Activated CD4-positive, CD25-positive, alpha-beta regulatory T cell treated with anti-CD3 and anti-CD28 coated beads, Interleukin-2, amount 50 U/mL, for 16 hours (primary cell): Measurements from ENCODE around the gene U2SURP.
"Not testable (repeated sequence)": the region's sequence is repeated elsewhere in the genome, so short reads cannot be mapped to it uniquely, and the experiment has no call there.

Experiments
- DNase-seq: peaks from one replicate; pipeline ENCODE4 v3.0.0-alpha.2; 2020; ENCODE audit warnings: low read depth, low spot score

The U2SURP gene

DNA sequence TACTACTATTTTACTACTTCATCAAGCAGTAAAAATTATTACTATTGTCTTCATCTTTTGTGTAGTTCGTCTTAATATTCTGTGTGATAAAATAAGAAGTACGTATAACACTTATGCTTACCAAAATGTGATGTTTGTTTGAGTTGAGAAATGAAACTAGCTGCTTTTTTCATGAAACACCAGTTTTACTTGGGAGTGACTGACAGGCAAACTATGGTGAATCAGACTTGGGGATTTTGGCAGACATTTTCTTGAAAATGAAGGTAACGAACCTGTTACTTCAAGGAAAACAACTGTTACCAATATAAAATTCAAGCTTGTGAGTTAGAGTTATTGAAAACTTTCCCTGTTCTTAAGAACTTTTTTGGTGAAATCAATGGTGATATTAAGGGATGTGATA lies 10.3 kb downstream of the U2SURP start:
- DNase-seq = no peak

DNA sequence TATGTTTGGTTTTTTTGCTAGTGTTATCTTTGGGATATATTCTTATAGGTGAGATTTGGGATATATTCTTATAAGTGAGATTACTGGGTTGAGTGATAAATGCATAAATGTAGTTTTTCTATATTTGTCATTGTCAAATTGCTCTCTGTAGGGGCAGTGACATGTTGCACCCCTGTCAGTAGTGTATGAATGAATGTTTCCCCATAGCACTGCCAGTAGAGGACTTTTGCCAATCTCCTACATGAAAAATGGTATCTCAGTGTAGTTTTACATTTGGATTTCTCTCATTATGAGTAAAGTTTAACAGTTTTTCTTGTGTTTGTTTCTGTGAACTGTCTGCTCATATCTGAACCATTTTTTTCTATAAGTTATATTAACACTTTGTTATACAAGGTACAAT lies 13.6 kb downstream of the U2SURP start:
- DNase-seq = no peak

DNA sequence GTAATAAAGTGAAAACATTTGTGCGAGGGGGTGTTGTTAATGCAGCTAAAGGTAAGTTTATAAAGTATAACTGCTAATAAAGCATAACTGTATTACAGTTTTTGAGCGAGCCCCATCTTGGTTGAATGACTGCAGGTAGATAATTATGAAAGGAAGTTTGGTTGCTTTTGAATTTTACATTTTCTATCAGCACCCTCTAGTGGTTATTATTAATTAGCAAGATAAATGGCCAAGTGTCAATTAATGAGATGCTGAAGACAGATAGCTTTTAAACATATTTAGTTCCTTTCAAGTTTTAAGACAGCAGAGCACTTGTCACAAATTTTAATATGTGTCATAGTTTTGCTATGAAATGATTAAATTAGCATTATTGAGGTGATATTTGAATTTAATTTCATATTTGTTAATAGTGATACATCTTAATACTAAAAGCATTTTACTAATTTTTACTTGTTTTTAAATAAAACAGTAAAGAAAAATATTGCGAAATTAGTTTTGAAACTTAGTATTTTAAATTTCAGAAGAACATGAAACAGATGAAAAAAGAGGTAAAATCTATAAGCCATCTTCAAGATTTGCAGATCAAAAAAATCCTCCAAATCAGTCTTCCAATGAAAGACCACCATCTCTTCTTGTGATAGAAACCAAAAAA lies 15.1 kb downstream of the U2SURP start:
- no peak for DNase-seq

- no peak for DNase-seq
Observed at GRCh38 chr3:143024351-143024960, 23.1 kb downstream of the U2SURP start.

DNA sequence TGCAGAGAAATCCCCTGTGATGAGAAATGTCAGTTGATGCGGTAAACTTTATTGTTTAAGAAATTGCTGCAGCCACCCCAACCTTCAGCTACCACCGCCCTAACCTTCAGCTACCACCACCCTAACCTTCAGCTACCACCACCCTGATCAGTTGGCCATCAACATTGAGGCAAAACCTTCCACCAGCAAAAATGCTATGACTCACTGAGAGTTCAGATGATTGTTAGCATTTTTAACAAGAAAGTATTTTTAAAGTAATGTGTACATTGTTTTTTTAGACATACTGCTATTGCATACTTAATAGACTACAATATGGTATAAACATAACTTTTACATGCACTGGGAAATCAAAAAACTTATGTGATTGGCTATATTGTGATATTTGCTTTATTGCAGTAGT lies 30.0 kb downstream of the U2SURP start:
- no peak for DNase-seq

- not testable (repeated sequence) for DNase-seq
Observed at GRCh38 chr3:143031796-143032387, 30.5 kb downstream of the U2SURP start.

DNA sequence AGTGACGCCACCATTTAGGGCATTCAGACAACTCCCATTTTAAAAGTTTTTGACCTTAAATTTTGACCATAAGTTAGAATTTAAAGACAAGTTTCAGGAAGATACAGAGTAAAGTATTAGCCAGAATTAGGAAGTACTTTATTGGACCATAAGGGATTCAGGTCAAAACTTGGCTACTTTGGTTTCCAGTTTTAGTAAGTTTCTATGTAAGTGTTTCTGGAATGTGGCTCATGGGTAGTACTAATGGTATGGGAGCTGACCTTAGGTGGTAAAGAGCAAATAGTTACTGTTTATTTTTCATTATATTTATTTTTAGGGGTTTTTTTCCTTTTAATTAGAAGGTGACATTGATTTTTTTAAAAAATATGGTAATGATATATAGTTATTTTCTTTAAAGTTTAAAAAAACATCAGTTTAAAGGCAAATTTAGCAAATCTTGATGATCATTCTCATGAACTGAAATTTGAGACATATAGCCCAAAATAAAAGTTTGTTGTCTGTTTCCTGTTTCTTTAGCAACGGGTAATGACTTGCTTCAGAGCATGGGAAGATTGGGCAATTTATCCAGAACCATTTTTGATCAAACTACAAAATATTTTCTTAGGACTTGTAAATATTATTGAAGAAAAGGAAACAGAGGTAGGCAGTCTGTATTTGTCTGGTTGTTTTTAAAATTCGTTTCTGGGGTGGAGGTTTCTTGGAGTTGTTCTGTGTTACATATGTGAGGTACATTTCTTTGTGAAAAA lies 34.3 kb downstream of the U2SURP start:
- no peak for DNase-seq

- no peak for DNase-seq
Observed at GRCh38 chr3:143036557-143036956, 35.2 kb downstream of the U2SURP start.

- no peak for DNase-seq
Observed at GRCh38 chr3:143037867-143038266, 36.5 kb downstream of the U2SURP start.

- no peak for DNase-seq
Observed at GRCh38 chr3:143040261-143040879, 39.0 kb downstream of the U2SURP start.

DNA sequence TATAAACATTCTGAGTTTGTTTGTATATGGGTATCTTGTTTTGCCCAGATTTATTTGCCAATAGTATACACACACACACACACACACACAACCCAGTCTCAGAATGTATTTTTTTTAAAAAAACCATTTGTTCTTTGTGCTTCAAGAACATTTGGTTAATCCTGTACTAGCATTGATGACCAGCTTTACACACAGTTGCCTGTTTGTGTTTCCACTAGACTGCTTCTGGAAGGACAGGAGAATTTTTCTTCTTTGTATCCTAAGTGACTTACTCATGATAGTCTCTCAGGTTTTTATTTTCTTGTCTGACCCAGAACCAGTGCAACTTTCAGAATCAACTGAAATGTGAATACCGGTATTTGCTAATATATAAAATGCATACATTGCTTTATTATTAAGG lies 40.5 kb downstream of the U2SURP start:
- DNase-seq = no peak

GRCh38 chr3:143045639-143046038 lies 44.3 kb downstream of the U2SURP start:
- DNase-seq = no peak

DNA sequence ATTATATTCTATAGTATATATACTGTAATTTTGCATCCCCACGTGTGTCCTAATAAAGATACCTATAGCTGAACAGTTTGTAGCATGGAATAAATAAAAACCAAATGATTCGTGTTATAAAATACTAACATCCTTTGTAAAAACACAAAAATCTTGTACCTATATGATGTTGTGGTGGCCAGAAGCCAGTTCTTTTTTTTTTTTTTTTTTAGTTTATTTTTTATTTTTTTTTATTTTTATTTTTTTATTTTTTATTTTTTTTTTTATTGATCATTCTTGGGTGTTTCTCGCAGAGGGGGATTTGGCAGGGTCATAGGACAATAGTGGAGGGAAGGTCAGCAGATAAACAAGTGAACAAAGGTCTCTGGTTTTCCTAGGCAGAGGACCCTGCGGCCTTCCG lies 44.7 kb downstream of the U2SURP start:
- not testable (repeated sequence) for DNase-seq

- no peak for DNase-seq
Observed at GRCh38 chr3:143054011-143054410, 52.6 kb downstream of the U2SURP start.

DNA sequence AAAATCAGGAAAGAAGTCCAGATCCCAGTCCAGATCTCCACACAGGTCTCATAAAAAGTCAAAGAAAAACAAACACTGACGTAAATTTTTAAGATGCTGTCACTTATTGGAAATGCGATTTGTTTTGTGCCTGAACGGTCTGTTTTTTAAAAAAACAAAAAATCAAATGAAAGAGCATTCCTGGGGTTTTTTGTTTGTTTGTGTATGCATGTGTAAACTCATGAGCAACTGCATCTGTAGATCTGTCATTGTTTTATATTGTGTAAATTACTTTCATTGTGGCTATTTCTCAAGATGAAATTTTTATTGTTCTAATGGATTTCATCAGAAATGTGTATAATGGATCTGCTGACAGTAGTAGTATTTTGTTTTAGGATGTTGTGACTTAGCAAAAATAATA lies 55.0 kb downstream of the U2SURP start:
- no peak for DNase-seq

- DNase-seq = no peak
Observed at GRCh38 chr3:143060906-143061305, 59.5 kb downstream of the U2SURP start.

DNA sequence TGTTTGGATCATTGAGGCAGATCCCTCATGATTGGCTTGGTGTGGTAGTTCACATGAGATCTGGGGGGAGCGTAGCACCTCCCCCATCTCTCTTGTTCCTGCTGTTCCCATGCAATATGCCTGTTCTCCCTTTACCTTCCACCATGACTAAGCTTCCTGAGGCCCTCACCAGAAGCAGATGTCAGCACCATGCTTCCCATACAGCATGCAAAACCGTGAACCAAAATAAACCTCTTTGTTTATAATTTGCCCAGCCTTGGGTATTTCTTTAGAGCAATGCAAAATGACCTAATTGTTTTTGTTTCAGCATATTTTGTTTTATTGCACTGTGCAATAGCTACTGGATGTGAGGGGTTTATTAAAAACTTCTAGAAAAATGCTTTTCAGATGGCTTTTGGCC lies 61.6 kb downstream of the U2SURP start:
- no peak for DNase-seq

- DNase-seq = no peak
Observed at GRCh38 chr3:143064777-143065176, 63.4 kb downstream of the U2SURP start.

- DNase-seq = no peak
Observed at GRCh38 chr3:143065364-143065763, 64.0 kb downstream of the U2SURP start.

GRCh38 chr3:143066033-143066432 lies 64.7 kb downstream of the U2SURP start:
- no peak for DNase-seq

- DNase-seq = no peak
Observed at GRCh38 chr3:143067201-143067600, 65.8 kb downstream of the U2SURP start.

GRCh38 chr3:143068059-143068458 lies 66.7 kb downstream of the U2SURP start:
- DNase-seq = no peak
